HepG2 (cell line): ENCODE data around the gene SF1. TPM values are rescaled to one million over a fixed set of nuclear protein-coding genes. Genes with fewer than 3 reads are reported as not detected.

Experiments used
- ATF4 ChIP-seq, 2 experiments: fragments of 450-650 bp in 1 of 2; sonication (generic) in 1 of 2; formaldehyde crosslinking; IDR thresholded peaks; 2 replicates each; pipeline versions ENCODE4 v1.5.0 to v1.8.0; 2020 to 2022; ENCODE audit warnings: mild to moderate bottlenecking in 1 of 2, missing genetic modification reagents in 1 of 2
- ATF6 ChIP-seq: sonication (generic); formaldehyde crosslinking; conservative IDR thresholded peaks from 2 replicates; pipeline ENCODE4 v1.4.0; 2020; ENCODE audit warnings: missing genetic modification reagents
- ELF3 ChIP-seq: IDR thresholded peaks from 2 replicates; pipeline ENCODE4 v1.6.1; 2016; ENCODE audit warnings: missing genetic modification reagents, missing compliant biosample characterization
- ISL2 ChIP-seq: sonication (generic); formaldehyde crosslinking; IDR thresholded peaks from 2 replicates; pipeline ENCODE4 v1.5.0; 2020; ENCODE audit warnings: missing genetic modification reagents
- KLF16 ChIP-seq, 2 experiments: sonication (generic) in 1 of 2; formaldehyde crosslinking in 1 of 2; IDR thresholded peaks; 2 replicates each; pipeline versions ENCODE4 v1.6.1 to v1.8.0; 2016 to 2023; ENCODE audit warnings: missing genetic modification reagents in 2 of 2, missing compliant biosample characterization in 1 of 2
- MTA1 ChIP-seq: sonication (generic); formaldehyde crosslinking; IDR thresholded peaks from 2 replicates; pipeline ENCODE4 v1.4.0; 2020; ENCODE audit warnings: missing genetic modification reagents, mild to moderate bottlenecking, borderline replicate concordance
- MYC ChIP-seq: sonication (generic); formaldehyde crosslinking; IDR thresholded peaks from 2 replicates; pipeline ENCODE4 v1.9.0; 2021; ENCODE audit warnings: missing genetic modification reagents, borderline replicate concordance
- PHB2 ChIP-seq: fragments of 450-650 bp; IDR thresholded peaks from 2 replicates; pipeline ENCODE4 v1.6.1; 2018; ENCODE audit not compliant: partially characterized antibody
- SP4 ChIP-seq: sonication (generic); formaldehyde crosslinking; IDR thresholded peaks from 2 replicates; pipeline ENCODE4 v1.8.1; 2023; ENCODE audit warnings: mild to moderate bottlenecking, missing genetic modification reagents
- TBL1XR1 ChIP-seq: fragments of 150-350 bp; IDR thresholded peaks from 2 replicates; pipeline ENCODE4 v1.6.1; 2014; ENCODE audit warnings: borderline replicate concordance, low read length; ENCODE audit not compliant: partially characterized antibody
- TGIF2 ChIP-seq: IDR thresholded peaks from 2 replicates; pipeline ENCODE4 v1.6.1; 2016; ENCODE audit warnings: control low read depth, missing compliant biosample characterization
- ZNF230 ChIP-seq: sonication (generic); formaldehyde crosslinking; IDR thresholded peaks from 2 replicates; pipeline ENCODE4 v1.4.0; 2020; ENCODE audit warnings: mild to moderate bottlenecking, missing genetic modification reagents
- ZNF275 ChIP-seq: sonication (generic); formaldehyde crosslinking; IDR thresholded peaks from 2 replicates; pipeline ENCODE4 v1.8.0; 2022; ENCODE audit warnings: missing genetic modification reagents, mild to moderate bottlenecking, inconsistent platforms, borderline replicate concordance
- ZNF644 ChIP-seq: IDR thresholded peaks from 2 replicates; pipeline ENCODE4 v1.6.1; 2016; ENCODE audit warnings: low read depth
- ZNF710 ChIP-seq: sonication (generic); formaldehyde crosslinking; IDR thresholded peaks from 2 replicates; pipeline ENCODE4 v1.5.0; 2020; ENCODE audit warnings: mild to moderate bottlenecking, missing genetic modification reagents, borderline replicate concordance
- ZNF800 ChIP-seq: sonication (generic); formaldehyde crosslinking; IDR thresholded peaks from 2 replicates; pipeline ENCODE4 v1.4.0; 2020; ENCODE audit warnings: missing genetic modification reagents
- polyA plus RNA-seq, 8 experiments: library from polyadenylated mRNA; depleted of rRNA in 3 of 8; stranded (reverse) in 7 of 8; unstranded in 1 of 8; fragments of >200 nt; fragmentation: Illumina TruSeq in 4 of 8; extraction: Trizol in 4 of 8; gene quantifications; 2 replicates each; pipeline versions ENCODE4 v1.2.1 to v1.2.3, GENCODE V29; 2011 to 2016; ENCODE audit warnings: low read depth in 4 of 8, missing spikeins in 1 of 8, mixed read lengths in 1 of 8; ENCODE audit not compliant: insufficient read depth in 1 of 8
- total RNA-seq, 5 experiments: library from RNA; depleted of rRNA; stranded (reverse); fragments of >200 nt; fragmentation: Illumina TruSeq; extraction: Trizol; gene quantifications; 2 replicates each; pipeline ENCODE4 v1.2.3, GENCODE V29; 2016; ENCODE audit warnings: low read depth in 1 of 5
- TF ChIP-seq, protein P1 (sequence below): sonication (generic); formaldehyde crosslinking; IDR thresholded peaks from 2 replicates; pipeline ENCODE4 v1.4.0; 2020; ENCODE audit warnings: missing genetic modification reagents, low read depth, mild to moderate bottlenecking, borderline replicate concordance

The SF1 gene
- total and polyA plus RNA-seq, 2 of the 13 experiments (the other 11 are each of a cell fraction or from before 2014, with no cell fraction given) = 55.5 to 70.4 TPM

DNA sequence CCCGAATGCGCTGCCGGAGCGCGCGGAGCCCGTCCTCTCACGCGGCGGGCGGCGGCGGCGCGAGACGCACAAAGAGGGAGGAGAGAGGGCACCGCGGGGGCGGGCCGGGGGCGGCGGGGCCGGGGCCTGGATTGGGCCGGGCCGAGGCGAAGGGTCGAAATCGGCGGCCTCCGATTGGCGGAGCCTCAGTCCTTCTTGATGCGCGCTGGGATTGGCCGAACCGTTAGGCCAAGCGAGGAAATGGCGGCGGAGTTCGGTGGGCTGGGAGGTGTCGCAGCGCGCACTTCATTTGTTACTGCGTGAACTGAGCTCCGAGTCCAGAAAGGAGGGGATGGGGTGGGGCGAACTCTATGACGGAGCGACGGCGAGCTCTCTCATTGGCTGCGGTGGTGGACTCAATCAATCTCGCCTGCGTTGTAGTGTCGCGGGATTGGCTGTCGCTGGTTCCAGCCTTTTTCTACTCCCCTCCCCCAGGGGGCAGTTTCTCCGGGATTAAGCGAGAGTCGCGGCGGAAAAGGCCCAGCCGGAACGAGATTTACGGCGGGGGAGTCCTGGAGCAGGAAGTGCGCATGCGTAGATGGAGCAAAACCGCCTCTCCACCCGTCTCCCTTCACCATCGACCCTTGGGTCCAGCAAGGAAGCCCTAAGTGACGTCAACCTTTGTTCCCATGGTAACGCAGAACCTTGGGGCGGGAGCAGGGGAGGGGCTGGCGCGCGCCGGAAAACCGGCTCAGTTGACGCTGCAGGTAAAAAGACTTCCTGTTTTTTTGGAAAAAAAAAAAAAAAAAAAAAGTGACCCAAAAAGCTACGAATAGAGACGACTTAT is at the start of gene SF1 (continued):
- TF ChIP-seq ZNF644 (CRISPR knock-in tag) (no peak), PHB2 (no peak), MYC (peak; percentile 71; the same call in 1 of the 2 replicates), ZNF710 (CRISPR knock-in tag) (no peak), TBL1XR1 (no peak), ZNF230 (CRISPR knock-in tag) (no peak), ZNF275 (no peak), ZNF800 (CRISPR knock-in tag) (no peak), TGIF2 (CRISPR knock-in tag) (0 out of 2 replicates have a peak, but pooled peaks have one; percentile 24), ISL2 (CRISPR knock-in tag) (0 out of 2 replicates have a peak, but pooled peaks have one; percentile 15), ELF3 (CRISPR knock-in tag) (no peak; the same call in 1 of the 2 replicates), SP4 (peak; percentile 83), KLF16 (CRISPR knock-in tag; IDR thresholded peaks at IDR 0.05) (0 out of 4 replicates have a peak, but pooled peaks of 1 of the 2 experiments have one; percentile 18), ATF6 (CRISPR knock-in tag) (no peak), MTA1 (0 out of 2 replicates have a peak, but pooled peaks have one; percentile 21), ATF4 (CRISPR knock-in tag; IDR thresholded peaks at IDR 0.05) (peak in 1 of 2 experiments; percentile 26; a peak in 1 of 4 replicates)
- TF ChIP-seq, protein P1, sequence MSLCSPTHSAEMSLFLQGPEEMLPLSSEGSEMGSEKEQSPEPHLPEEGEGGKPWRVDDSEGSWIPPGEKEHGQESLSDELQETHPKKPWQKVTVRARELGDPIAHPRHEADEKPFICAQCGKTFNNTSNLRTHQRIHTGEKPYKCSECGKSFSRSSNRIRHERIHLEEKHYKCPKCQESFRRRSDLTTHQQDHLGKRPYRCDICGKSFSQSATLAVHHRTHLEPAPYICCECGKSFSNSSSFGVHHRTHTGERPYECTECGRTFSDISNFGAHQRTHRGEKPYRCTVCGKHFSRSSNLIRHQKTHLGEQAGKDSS (CRISPR knock-in tag) = no peak
